HG02623 (cell line): ENCODE measurements around the gene ZG16B.

Experiments
- ATAC-seq: cut with Tn5 transposase; IDR thresholded peaks from one replicate; pipeline ENCODE4 v1.9.1; 2021; ENCODE audit warnings: moderate library complexity; ENCODE audit not compliant: unreplicated experiment

The ZG16B gene

GRCh38 chr16:2841606-2842339 is 11.7 kb downstream of the ZG16B start:
- no peak for ATAC-seq

GRCh38 chr16:2842340-2843000 is 12.4 kb downstream of the ZG16B start:
- no peak for ATAC-seq

- no peak for ATAC-seq
These were observed 13.4 kb downstream of the ZG16B start for GRCh38 chr16:2843526-2843925.

GRCh38 chr16:2845116-2845515 is 15.0 kb downstream of the ZG16B start:
- no peak for ATAC-seq

- ATAC-seq, result no peak
These were observed 16.6 kb downstream of the ZG16B start for GRCh38 chr16:2846511-2847310.

- no peak for ATAC-seq
These were observed 19.0 kb downstream of the ZG16B start for GRCh38 chr16:2848933-2849725.

- ATAC-seq, result no peak
These were observed 22.1 kb downstream of the ZG16B start for GRCh38 chr16:2852003-2852730.

GRCh38 chr16:2852731-2853507 is 22.8 kb downstream of the ZG16B start:
- ATAC-seq, result no peak

GRCh38 chr16:2853531-2854073 is 23.5 kb downstream of the ZG16B start:
- ATAC-seq, result no peak

- no peak for ATAC-seq
These were observed 24.7 kb downstream of the ZG16B start for GRCh38 chr16:2854700-2855309.

- ATAC-seq, result no peak
These were observed 25.4 kb downstream of the ZG16B start for GRCh38 chr16:2855536-2855935.

- no peak for ATAC-seq
These were observed 26.1 kb downstream of the ZG16B start for GRCh38 chr16:2856061-2856670.

GRCh38 chr16:2856686-2857450 is 26.8 kb downstream of the ZG16B start:
- no peak for ATAC-seq

- no peak for ATAC-seq
These were observed 27.5 kb downstream of the ZG16B start, which contains the start of gene PRSS22 for GRCh38 chr16:2857451-2858244. Gene PRSS22 (minus strand): TSS chr16:2858170. CDS start chr16:2858104, 66 bp downstream.

- ATAC-seq, result no peak
These were observed 28.3 kb downstream of the ZG16B start for GRCh38 chr16:2858245-2859025.

- ATAC-seq, result no peak
These were observed 29.7 kb downstream of the ZG16B start for GRCh38 chr16:2859686-2860265.
